CD14-positive monocyte (primary cell): ENCODE measurements around the gene CLDN10. TPM values are rescaled to one million over a fixed set of nuclear protein-coding genes. Genes with fewer than 3 reads are reported as not detected.

Experiments
- DNase-seq, 3 donors: peaks; one replicate each; pipeline ENCODE4 v3.0.0-alpha.2; 2011 to 2022
- H2AFZ ChIP-seq: 2 replicates; pipeline ENCODE4 v1.6.0; 2012; ENCODE audit warnings: mild to moderate bottlenecking, low read depth, low read length, inconsistent platforms; ENCODE audit not compliant: insufficient read depth, poor library complexity, severe bottlenecking
- H3K27ac ChIP-seq, 2 donors: 1 replicate in 1 of 2; 2 replicates in 1 of 2; pipeline ENCODE4 v1.5.1; 2012 to 2013; ENCODE audit warnings: low read length in 2 of 2, control low read depth in 1 of 2, inconsistent platforms in 1 of 2, low read depth in 1 of 2, mild to moderate bottlenecking in 1 of 2
- H3K27me3 ChIP-seq, 2 donors: one replicate each; pipeline versions ENCODE4 v1.6.0 to v1.6.1; 2011 to 2013; ENCODE audit warnings: low read length in 2 of 2; ENCODE audit not compliant: control insufficient read depth in 2 of 2, insufficient read depth in 2 of 2
- H3K36me3 ChIP-seq, 2 donors: replicated peaks in 1 of 2; 1 replicate in 1 of 2; 2 replicates in 1 of 2; pipeline versions ENCODE4 v1.5.1 to v1.6.1; 2012 to 2013; ENCODE audit warnings: low read length in 2 of 2, control low read depth in 1 of 2, inconsistent platforms in 1 of 2, mild to moderate bottlenecking in 1 of 2; ENCODE audit not compliant: insufficient read depth in 2 of 2, control insufficient read depth in 1 of 2
- H3K4me1 ChIP-seq, 2 donors: 1 replicate in 1 of 2; 2 replicates in 1 of 2; pipeline versions ENCODE4 v1.5.1 to v1.6.1; 2012 to 2013; ENCODE audit warnings: low read length in 2 of 2, control low read depth in 1 of 2, inconsistent platforms in 1 of 2, mild to moderate bottlenecking in 1 of 2, moderate library complexity in 1 of 2; ENCODE audit not compliant: insufficient read depth in 2 of 2, control insufficient read depth in 1 of 2
- H3K4me2 ChIP-seq: replicated peaks from 2 replicates; pipeline ENCODE3; 2012; ENCODE audit warnings: low read length, moderate library complexity, mild to moderate bottlenecking; ENCODE audit not compliant: poor library complexity, severe bottlenecking; ENCODE audit errors: extremely low read depth
- H3K4me3 ChIP-seq, 3 experiments: fragments of 200-600 bp in 1 of 3; sonication (generic) in 1 of 3; replicated peaks in 1 of 3; 1 replicate in 2 of 3; 2 replicates in 1 of 3; pipeline ENCODE4 v1.5.1; 2011 to 2013; ENCODE audit warnings: low read length in 3 of 3, mild to moderate bottlenecking in 3 of 3, control low read depth in 2 of 3, low read depth in 2 of 3, inconsistent platforms in 1 of 3, moderate library complexity in 1 of 3
- H3K79me2 ChIP-seq: 2 replicates; pipeline ENCODE4 v1.6.0; 2012; ENCODE audit warnings: mild to moderate bottlenecking, control low read depth, inconsistent platforms, low read length, moderate library complexity; ENCODE audit not compliant: insufficient read depth
- H3K9ac ChIP-seq: 2 replicates; pipeline ENCODE4 v1.6.0; 2017; ENCODE audit warnings: low read length, mild to moderate bottlenecking; ENCODE audit not compliant: insufficient read depth, poor library complexity, severe bottlenecking
- H3K9me3 ChIP-seq, 2 donors: replicated peaks in 1 of 2; 1 replicate in 1 of 2; 2 replicates in 1 of 2; pipeline versions ENCODE4 v1.5.1 to v1.6.1; 2012 to 2013; ENCODE audit warnings: low read length in 2 of 2, control low read depth in 1 of 2; ENCODE audit not compliant: control insufficient read depth in 1 of 2, insufficient read depth in 1 of 2
- H4K20me1 ChIP-seq: 2 replicates; pipeline ENCODE4 v1.6.0; 2012; ENCODE audit warnings: mild to moderate bottlenecking, low read length, control low read depth, moderate library complexity; ENCODE audit not compliant: insufficient read depth
- H3K27ac Mint-ChIP-seq, 7 donors: one replicate each; pipeline ENCODE4 v1.8.0; 2020; ENCODE audit warnings: mild to moderate bottlenecking in 7 of 7, mixed read lengths in 7 of 7, moderate library complexity in 6 of 7, inconsistent platforms in 2 of 7
- H3K27me3 Mint-ChIP-seq, 3 donors: one replicate each; pipeline ENCODE4 v1.8.0; 2021 to 2022; ENCODE audit warnings: low read depth in 3 of 3, mild to moderate bottlenecking in 3 of 3, mixed read lengths in 3 of 3, moderate library complexity in 3 of 3, inconsistent platforms in 1 of 3
- H3K36me3 Mint-ChIP-seq, 2 donors: one replicate each; pipeline ENCODE4 v1.8.0; 2020; ENCODE audit warnings: mixed read lengths in 2 of 2, inconsistent platforms in 1 of 2, mild to moderate bottlenecking in 1 of 2
- H3K4me1 Mint-ChIP-seq: one replicate; pipeline ENCODE4 v1.8.0; 2020; ENCODE audit warnings: mild to moderate bottlenecking, mixed read lengths
- H3K4me3 Mint-ChIP-seq, 2 donors: one replicate each; pipeline ENCODE4 v1.8.0; 2020; ENCODE audit warnings: mild to moderate bottlenecking in 2 of 2, mixed read lengths in 2 of 2, moderate library complexity in 1 of 2
- H3K9me3 Mint-ChIP-seq, 7 donors: one replicate each; pipeline ENCODE4 v1.8.0; 2020 to 2022; ENCODE audit warnings: mixed read lengths in 7 of 7, mild to moderate bottlenecking in 6 of 7, moderate library complexity in 6 of 7, inconsistent platforms in 2 of 7
- WGBS: methylation state at CpG from one replicate; pipeline ENCODE4 v1.1.5; 2013; ENCODE audit warnings: missing lambda C conversion rate; ENCODE audit not compliant: insufficient coverage; 5-methylcytosine and 5-hydroxymethylcytosine counted together
- intact Hi-C, 2 donors: fragments of 100-400 bp; cut with micrococcal nuclease; formaldehyde crosslinking; loops; one replicate each; pipeline versions ENCODE4 v1.15.0 to v1.15.1; 2023
- polyA plus RNA-seq, 3 donors: library from polyadenylated mRNA; depleted of rRNA in 1 of 3; unstranded in 2 of 3; stranded (reverse) in 1 of 3; fragments of 300-500 nt in 2 of 3; fragments of >200 nt in 1 of 3; fragmentation: Illumina TruSeq in 2 of 3; gene quantifications; 1 replicate in 2 of 3; 2 replicates in 1 of 3; pipeline ENCODE4 v1.2.3, GENCODE V29; 2012 to 2021
- TF ChIP-seq, protein P1 (sequence below): fragments of 200-600 bp; IDR thresholded peaks from one replicate; pipeline ENCODE4 v1.8.0; 2022; ENCODE audit warnings: antibody characterized with exemption, mild to moderate bottlenecking

The CLDN10 gene
- polyA plus RNA-seq, 3 donors: 0.35 TPM; not detected in 2

GRCh38 chr13:95571941-95572340 lies 19.4 kb downstream of the CLDN10 start:
- Histone ChIP-seq H3K27me3 (no peaks in the 10 kb centered on the region), H3K9me3 (no peaks in the 10 kb centered on the region), H3K79me2 (no peaks in the 10 kb centered on the region), H3K4me2 (no peak overlapping the region), H3K27ac (no peak overlapping the region), H3K4me3 (no peak overlapping the region), H2AFZ (no peak overlapping the region), H3K9ac (no peak overlapping the region), H4K20me1 (no peaks in the 10 kb centered on the region), H3K36me3 (no peaks in the 10 kb centered on the region), H3K4me1 (no peaks in the 10 kb centered on the region)
- H3K4me1 Mint-ChIP-seq: peaks cover 1% of the 10 kb centered on the region
- H3K27ac Mint-ChIP-seq: no peak overlapping the region
- H3K4me3 Mint-ChIP-seq: no peak overlapping the region
- no peaks in the 10 kb centered on the region for H3K36me3 Mint-ChIP-seq
- TF ChIP-seq, protein P1, sequence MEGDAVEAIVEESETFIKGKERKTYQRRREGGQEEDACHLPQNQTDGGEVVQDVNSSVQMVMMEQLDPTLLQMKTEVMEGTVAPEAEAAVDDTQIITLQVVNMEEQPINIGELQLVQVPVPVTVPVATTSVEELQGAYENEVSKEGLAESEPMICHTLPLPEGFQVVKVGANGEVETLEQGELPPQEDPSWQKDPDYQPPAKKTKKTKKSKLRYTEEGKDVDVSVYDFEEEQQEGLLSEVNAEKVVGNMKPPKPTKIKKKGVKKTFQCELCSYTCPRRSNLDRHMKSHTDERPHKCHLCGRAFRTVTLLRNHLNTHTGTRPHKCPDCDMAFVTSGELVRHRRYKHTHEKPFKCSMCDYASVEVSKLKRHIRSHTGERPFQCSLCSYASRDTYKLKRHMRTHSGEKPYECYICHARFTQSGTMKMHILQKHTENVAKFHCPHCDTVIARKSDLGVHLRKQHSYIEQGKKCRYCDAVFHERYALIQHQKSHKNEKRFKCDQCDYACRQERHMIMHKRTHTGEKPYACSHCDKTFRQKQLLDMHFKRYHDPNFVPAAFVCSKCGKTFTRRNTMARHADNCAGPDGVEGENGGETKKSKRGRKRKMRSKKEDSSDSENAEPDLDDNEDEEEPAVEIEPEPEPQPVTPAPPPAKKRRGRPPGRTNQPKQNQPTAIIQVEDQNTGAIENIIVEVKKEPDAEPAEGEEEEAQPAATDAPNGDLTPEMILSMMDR: no peak
- intact Hi-C loops: no loop called here
- DNase-seq: no peak
- 100% methylated on average over 2 of the region's 6 CpGs for WGBS
- H3K27me3 Mint-ChIP-seq: no peaks in the 10 kb centered on the region
- no peaks in the 10 kb centered on the region for H3K9me3 Mint-ChIP-seq

DNA sequence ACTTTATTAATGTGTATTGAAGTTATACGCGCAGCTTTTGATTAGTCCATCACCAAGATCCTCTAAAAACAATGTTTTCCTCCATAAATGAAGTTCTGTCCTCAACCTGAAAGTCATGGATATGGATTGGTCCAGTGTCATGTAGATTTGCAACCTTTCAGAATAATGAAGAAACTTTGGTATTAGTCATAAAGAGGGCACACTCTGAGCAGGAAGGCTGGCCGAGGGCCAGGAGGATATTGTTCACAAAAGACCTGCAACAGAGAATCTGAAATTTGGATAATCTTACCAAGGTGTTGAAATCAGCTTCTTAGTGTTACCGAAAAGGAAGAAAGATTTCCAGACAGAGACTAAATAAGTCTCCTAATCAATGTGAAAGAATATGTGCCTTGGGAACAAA lies 20.7 kb downstream of the CLDN10 start:
- H3K27ac ChIP-seq: no peak overlapping the region
- TF ChIP-seq, protein P1: no peak
- no peaks in the 10 kb centered on the region for H3K9me3 ChIP-seq
- H4K20me1 ChIP-seq: no peaks in the 10 kb centered on the region
- WGBS: 67% methylated on average over 1 of the region's 4 CpGs
- no peaks in the 10 kb centered on the region for H3K27me3 ChIP-seq
- Mint-ChIP-seq H3K4me1 (no peaks in the 10 kb centered on the region), H3K27me3 (no peaks in the 10 kb centered on the region), H3K27ac (no peak overlapping the region), H3K36me3 (no peaks in the 10 kb centered on the region), H3K4me3 (no peak overlapping the region), H3K9me3 (no peaks in the 10 kb centered on the region)
- DNase-seq: peak in 2 of 3 donors; percentile 14 to 27
- intact Hi-C loops: no loop called here
- no peaks in the 10 kb centered on the region for H3K79me2 ChIP-seq
- H2AFZ ChIP-seq: no peak overlapping the region
- no peak overlapping the region for H3K4me3 ChIP-seq
- no peaks in the 10 kb centered on the region for H3K36me3 ChIP-seq
- no peaks in the 10 kb centered on the region for H3K4me1 ChIP-seq
- no peak overlapping the region for H3K9ac ChIP-seq
- H3K4me2 ChIP-seq: no peak overlapping the region
